B cell (primary cell): ENCODE data around the gene DENND10.

Source experiments
- CTCF ChIP-seq: fragments of 200-600 bp; IDR thresholded peaks from one replicate; pipeline ENCODE4 v1.8.0; 2022; ENCODE audit warnings: antibody characterized with exemption, mild to moderate bottlenecking
- EZH2 ChIP-seq: IDR thresholded peaks from 2 replicates; pipeline ENCODE4 v1.6.1; 2012; ENCODE audit warnings: borderline replicate concordance, low read depth, mild to moderate bottlenecking, moderate library complexity, low read length; ENCODE audit not compliant: insufficient read depth, poor library complexity, severe bottlenecking

GRCh38 chr10:119120875-119121274 lies 17.0 kb downstream of the DENND10 start:
- TF ChIP-seq CTCF: no peak
- no peak for TF ChIP-seq EZH2
